H1 (cell line): ENCODE results near the gene GP2. TPM values are rescaled to one million over a fixed set of nuclear protein-coding genes. Genes with fewer than 3 reads are reported as not detected.

Experiments used
- CTCF ChIA-PET: fragments of 300-600 bp; sonication (Branson Sonifier 250); formaldehyde crosslinking; loops from one replicate; lab custom pipeline; 2021; ENCODE audit not compliant: partially characterized antibody; lab: Charles Lee
- POLR2A ChIA-PET: fragments of 300-600 bp; sonication (Branson Sonifier 250); formaldehyde crosslinking; loops from one replicate; lab custom pipeline; 2021; ENCODE audit warnings: inconsistent platforms; ENCODE audit not compliant: partially characterized antibody; lab: Charles Lee
- DNase-seq, 2 experiments: peaks; one replicate each; pipeline versions ENCODE4 v3.0.0 to v3.0.0-alpha.2; 2010 to 2022; ENCODE audit warnings: low spot score in 2 of 2, low read depth in 1 of 2, mixed read lengths in 1 of 2
- FAIRE-seq: peaks from 2 replicates; lab custom pipeline; 2011; peaks lifted over from hg19 to GRCh38; lab: Jason Lieb, UNC
- H2AFZ ChIP-seq: 2 replicates; pipeline ENCODE4 v1.8.1; 2012; ENCODE audit warnings: low read length, inconsistent platforms
- H2AK5ac ChIP-seq: 2 replicates; pipeline ENCODE4 v1.6.1; 2013; ENCODE audit warnings: low read depth, low read length
- H2BK120ac ChIP-seq: replicated peaks from 2 replicates; pipeline ENCODE3; 2013; ENCODE audit warnings: low read depth, low read length, inconsistent platforms
- H2BK12ac ChIP-seq: 2 replicates; pipeline ENCODE4 v1.6.1; 2013; ENCODE audit warnings: low read depth, low read length
- H2BK15ac ChIP-seq: 2 replicates; pipeline ENCODE4 v1.6.1; 2013; ENCODE audit warnings: low read length
- H2BK20ac ChIP-seq: 2 replicates; pipeline ENCODE4 v1.6.1; 2013; ENCODE audit warnings: low read length
- H2BK5ac ChIP-seq: 2 replicates; pipeline ENCODE4 v1.6.1; 2013; ENCODE audit warnings: low read depth, low read length
- H3K14ac ChIP-seq: 2 replicates; pipeline ENCODE4 v1.6.1; 2013; ENCODE audit warnings: inconsistent platforms; ENCODE audit not compliant: insufficient read length
- H3K18ac ChIP-seq: 2 replicates; pipeline ENCODE4 v1.6.1; 2013; ENCODE audit warnings: low read length; ENCODE audit errors: extremely low read depth
- H3K23ac ChIP-seq: 2 replicates; pipeline ENCODE4 v1.6.1; 2013; ENCODE audit warnings: inconsistent platforms; ENCODE audit not compliant: insufficient read length
- H3K23me2 ChIP-seq: 2 replicates; pipeline ENCODE4 v1.6.1; 2013; ENCODE audit warnings: low read depth, low read length
- H3K27ac ChIP-seq: 2 replicates; pipeline ENCODE4 v1.6.1; 2011; ENCODE audit warnings: low read depth, low read length, inconsistent platforms
- H3K27me3 ChIP-seq, 4 experiments: replicated peaks in 1 of 4; 1 replicate in 1 of 4; 2 replicates in 3 of 4; pipeline versions ENCODE4 v1.6.1 to v1.8.1; 2011 to 2013; ENCODE audit warnings: low read length in 3 of 4, mild to moderate bottlenecking in 3 of 4, inconsistent platforms in 2 of 4, mixed read lengths in 2 of 4, moderate library complexity in 1 of 4; ENCODE audit not compliant: control insufficient read depth in 3 of 4, insufficient read depth in 3 of 4; ENCODE audit errors: extremely low read depth in 1 of 4
- H3K36me3 ChIP-seq, 4 experiments: 2 replicates each; pipeline versions ENCODE4 v1.6.1 to v1.8.1; 2011 to 2013; ENCODE audit warnings: mild to moderate bottlenecking in 4 of 4, low read length in 3 of 4, moderate library complexity in 2 of 4, control low read depth in 1 of 4, inconsistent platforms in 1 of 4; ENCODE audit not compliant: insufficient read depth in 4 of 4, control insufficient read depth in 2 of 4
- H3K4ac ChIP-seq: replicated peaks from 2 replicates; pipeline ENCODE3; 2013; ENCODE audit warnings: low read length, low read depth, mixed read lengths, inconsistent platforms; ENCODE audit not compliant: insufficient read length
- H3K4me1 ChIP-seq, 4 experiments: replicated peaks in 1 of 4; 1 replicate in 1 of 4; 2 replicates in 3 of 4; pipeline versions ENCODE4 v1.6.1 to v1.8.1; 2011 to 2013; ENCODE audit warnings: low read length in 3 of 4, inconsistent platforms in 2 of 4, mixed read lengths in 1 of 4; ENCODE audit not compliant: insufficient read depth in 4 of 4, control insufficient read depth in 3 of 4
- H3K4me2 ChIP-seq, 2 experiments: 2 replicates each; pipeline versions ENCODE4 v1.6.1 to v1.8.1; 2011 to 2013; ENCODE audit warnings: low read depth in 2 of 2, low read length in 2 of 2, control low read depth in 1 of 2, inconsistent platforms in 1 of 2, mild to moderate bottlenecking in 1 of 2; ENCODE audit not compliant: insufficient read depth in 1 of 2
- H3K4me3 ChIP-seq, 4 experiments: fragments of 200-600, 300-600 bp in 1 of 4; sonication (generic), shearing (Covaris generic), sonication (Bioruptor Twin) in 1 of 4; 2 replicates each; pipeline versions ENCODE4 v1.5.1 to v1.8.1; 2011 to 2016; ENCODE audit warnings: low read length in 4 of 4, low read depth in 3 of 4, control low read depth in 2 of 4, inconsistent platforms in 2 of 4, mild to moderate bottlenecking in 2 of 4, mixed read lengths in 1 of 4, moderate library complexity in 1 of 4; ENCODE audit not compliant: insufficient read depth in 2 of 4; ENCODE audit errors: extremely low read depth in 1 of 4
- H3K56ac ChIP-seq: replicated peaks from 2 replicates; pipeline ENCODE3; 2013; ENCODE audit warnings: low read depth, mild to moderate bottlenecking, mixed read lengths, low read length, inconsistent platforms; ENCODE audit not compliant: insufficient read length
- H3K79me1 ChIP-seq: 2 replicates; pipeline ENCODE4 v1.6.1; 2013; ENCODE audit warnings: low read depth, low read length, control low read depth
- H3K79me2 ChIP-seq, 2 experiments: 2 replicates each; pipeline versions ENCODE4 v1.6.1 to v1.8.1; 2012 to 2013; ENCODE audit warnings: low read length in 2 of 2, mild to moderate bottlenecking in 2 of 2, inconsistent platforms in 1 of 2; ENCODE audit not compliant: insufficient read depth in 2 of 2, control insufficient read depth in 1 of 2
- H3K9ac ChIP-seq, 4 experiments: replicated peaks in 1 of 4; 1 replicate in 1 of 4; 2 replicates in 3 of 4; pipeline versions ENCODE4 v1.6.1 to v1.8.1; 2011 to 2013; ENCODE audit warnings: low read depth in 3 of 4, low read length in 3 of 4, control low read depth in 2 of 4, mild to moderate bottlenecking in 2 of 4, moderate library complexity in 2 of 4, inconsistent platforms in 1 of 4; ENCODE audit errors: extremely low read depth in 1 of 4
- H3K9me3 ChIP-seq, 2 experiments: 2 replicates each; pipeline versions ENCODE4 v1.6.1 to v1.8.1; 2012 to 2013; ENCODE audit warnings: mild to moderate bottlenecking in 2 of 2, moderate library complexity in 2 of 2, control low read depth in 1 of 2, inconsistent platforms in 1 of 2, low read depth in 1 of 2, low read length in 1 of 2, mixed read lengths in 1 of 2; ENCODE audit not compliant: insufficient read depth in 2 of 2
- H4K20me1 ChIP-seq, 2 experiments: replicated peaks in 1 of 2; 2 replicates each; pipeline versions ENCODE3 to v1.8.1; 2011 to 2013; ENCODE audit warnings: inconsistent platforms in 2 of 2, low read length in 2 of 2, mild to moderate bottlenecking in 1 of 2; ENCODE audit not compliant: insufficient read depth in 2 of 2, control insufficient read depth in 1 of 2
- H4K5ac ChIP-seq: 2 replicates; pipeline ENCODE4 v1.6.1; 2013; ENCODE audit warnings: low read length, low read depth, mixed read lengths, inconsistent platforms; ENCODE audit not compliant: insufficient read length
- H4K8ac ChIP-seq: 2 replicates; pipeline ENCODE4 v1.8.0; 2013; ENCODE audit warnings: mild to moderate bottlenecking, moderate library complexity, low read length, inconsistent platforms; ENCODE audit not compliant: insufficient read depth; ENCODE audit errors: extremely low read depth
- H4K91ac ChIP-seq: replicated peaks from 2 replicates; pipeline ENCODE3; 2013; ENCODE audit warnings: low read length, mixed read lengths, inconsistent platforms; ENCODE audit not compliant: insufficient read length
- JUND ChIP-seq: IDR thresholded peaks from 2 replicates; pipeline ENCODE4 v1.6.1; 2011; ENCODE audit warnings: mild to moderate bottlenecking, improper control_type of control experiment, low read length
- SIX5 ChIP-seq: IDR thresholded peaks from 2 replicates; pipeline ENCODE4 v1.6.1; 2011; ENCODE audit warnings: mild to moderate bottlenecking, low read depth, low read length
- SP2 ChIP-seq: IDR thresholded peaks from 2 replicates; pipeline ENCODE4 v1.6.1; 2012; ENCODE audit warnings: mild to moderate bottlenecking, low read length, inconsistent platforms
- SP4 ChIP-seq: IDR thresholded peaks from 2 replicates; pipeline ENCODE4 v1.6.1; 2012; ENCODE audit warnings: low read length, inconsistent platforms
- TCF12 ChIP-seq: IDR thresholded peaks from 2 replicates; pipeline ENCODE4 v1.6.1; 2011; ENCODE audit warnings: low read depth, mild to moderate bottlenecking, low read length
- TEAD4 ChIP-seq: IDR thresholded peaks from 2 replicates; pipeline ENCODE4 v1.6.1; 2012; ENCODE audit warnings: low read depth, low read length, inconsistent platforms, mixed read lengths
- WGBS, 2 experiments: shearing (Covaris generic) in 1 of 2; methylation state at CpG; one replicate each; pipeline versions ENCODE4 v1.1.6 to v1.1.7; 2013 to 2015; ENCODE audit warnings: low lambda C conversion rate in 2 of 2, mixed read lengths in 2 of 2, inconsistent platforms in 1 of 2, low coverage in 1 of 2, missing lambda C conversion rate in 1 of 2; ENCODE audit not compliant: insufficient replicate concordance in 2 of 2, insufficient coverage in 1 of 2, insufficient read length in 1 of 2; ENCODE audit errors: extremely low coverage in 1 of 2, missing lambda C conversion rate in 1 of 2; 5-methylcytosine and 5-hydroxymethylcytosine counted together
- polyA plus RNA-seq, 7 experiments: library from polyadenylated mRNA; depleted of rRNA in 3 of 7; stranded (reverse) in 5 of 7; unstranded in 2 of 7; fragments of >200 nt in 5 of 7; fragments of 200-250 nt in 2 of 7; gene quantifications; 1 replicate in 5 of 7; 2 replicates in 1 of 7; 4 replicates in 1 of 7; pipeline versions ENCODE4 v1.2.1 to v1.2.3, GENCODE V29; 2011 to 2013; ENCODE audit warnings: missing spikeins in 2 of 7, mixed read lengths in 2 of 7
- total RNA-seq: library from RNA; stranded (reverse); fragmentation: NEBNext Ultra II Directional; extraction: Animal tissue kit (Norgen Biotek cat#: 25700); gene quantifications from 2 replicates; pipeline ENCODE4 v1.2.1, GENCODE V29; 2021

GP2 gene
- total and polyA plus RNA-seq, 2 of the 8 experiments (the other 6 are each of a cell fraction or from before 2014, with no cell fraction given): not detected

DNA sequence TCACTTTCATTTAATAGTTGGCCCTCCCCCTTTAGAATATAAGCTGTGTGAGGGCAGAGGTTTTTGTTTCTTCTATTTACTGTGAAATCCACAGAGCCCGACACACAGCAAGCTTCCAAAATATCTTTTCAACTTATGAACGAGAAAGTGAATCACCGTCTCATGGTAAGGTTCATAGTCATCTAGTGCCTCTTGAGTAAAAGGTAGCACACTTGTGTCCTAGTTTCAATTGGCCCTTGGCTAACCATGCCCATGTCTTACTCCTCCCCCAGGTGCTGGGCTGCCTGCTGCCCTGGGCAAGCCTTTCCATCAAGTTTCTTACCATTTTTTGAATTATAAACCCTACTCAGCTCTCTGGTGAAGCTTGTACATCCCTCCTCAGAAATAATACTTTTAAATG lies 12.4 kb upstream of the GP2 start:
- CTCF ChIA-PET: interaction anchor here (1.5 to 7.5 kb wide), 4 partner anchors 8 to 432 kb away, joined by 3 to 47 read pairs (median 6); no protein-coding TSS in a partner anchor
- no peaks in the 10 kb centered on the region for H3K23me2 ChIP-seq
- H3K14ac ChIP-seq: no peak overlapping the region
- H3K79me1 ChIP-seq: no peaks in the 10 kb centered on the region
- no peak overlapping the region for H3K27ac ChIP-seq
- H3K4me3 ChIP-seq: no peak overlapping the region
- 87% methylated on average over 3 of the region's 3 CpGs; no CpG with 5 or more reads in 1 of the 2 experiments for WGBS, 2 experiments
- H4K91ac ChIP-seq: no peak overlapping the region
- DNase-seq (no peak), FAIRE-seq (no peak)
- no peak overlapping the region for H2BK12ac ChIP-seq
- no peak overlapping the region for H3K9ac ChIP-seq
- H3K27me3 ChIP-seq: no peaks in the 10 kb centered on the region
- TF ChIP-seq JUND: no peak
- no peak for TF ChIP-seq SP2
- no peak for TF ChIP-seq SIX5
- TF ChIP-seq TCF12: no peak
- no peak for TF ChIP-seq TEAD4
- no peak for TF ChIP-seq SP4
- no peak overlapping the region for H2BK20ac ChIP-seq
- H2AK5ac ChIP-seq: no peak overlapping the region
- no peak overlapping the region for H3K18ac ChIP-seq
- no peak overlapping the region for H3K4me2 ChIP-seq
- peaks cover 0 to 2% (median 0%) of the 10 kb centered on the region in 4 experiments; a peak in 2 of 7 replicates for H3K4me1 ChIP-seq
- H2BK120ac ChIP-seq: no peak overlapping the region
- no peak overlapping the region for H3K23ac ChIP-seq
- H3K36me3 ChIP-seq: no peaks in the 10 kb centered on the region
- H4K8ac ChIP-seq: no peak overlapping the region
- no peak overlapping the region for H3K56ac ChIP-seq
- POLR2A ChIA-PET: no interaction called here
- no peak overlapping the region for H4K5ac ChIP-seq
- H3K79me2 ChIP-seq: no peaks in the 10 kb centered on the region
- H2AFZ ChIP-seq: no peak overlapping the region
- H3K4ac ChIP-seq: no peak overlapping the region
- H3K9me3 ChIP-seq: no peaks in the 10 kb centered on the region
- no peak overlapping the region for H2BK5ac ChIP-seq
- no peaks in the 10 kb centered on the region for H4K20me1 ChIP-seq
- H2BK15ac ChIP-seq: no peak overlapping the region
